MV-4-11 (cell line): ENCODE results near the gene KRTAP5-7.
A peak's percentile ranks its signal among the peaks of the same experiment; 100 is the strongest.
"Not testable (repeated sequence)": the region's sequence is repeated elsewhere in the genome, so short reads cannot be mapped to it uniquely, and the experiment has no call there.

ENCODE experiments used
- DNase-seq: peaks from one replicate; lab custom pipeline; 2025; lab: John Stamatoyannopoulos, UW

The KRTAP5-7 gene

GRCh38 chr11:71526796-71527575 lies at the start of gene KRTAP5-7:
KRTAP5-7 (plus strand) TSS chr11:71527267; CDS start chr11:71527301, 34 bp downstream.
- not testable (repeated sequence) for DNase-seq

- no peak for DNase-seq
These were observed 49.2 kb upstream of the KRTAP5-7 start for GRCh38 chr11:71477641-71478527.

GRCh38 chr11:71478528-71478840 lies 48.6 kb upstream of the KRTAP5-7 start:
- no peak for DNase-seq

- no peak for DNase-seq
These were observed 45.7 kb upstream of the KRTAP5-7 start for GRCh38 chr11:71481101-71481960.

GRCh38 chr11:71482216-71482615 lies 44.9 kb upstream of the KRTAP5-7 start:
- DNase-seq: no peak

- DNase-seq: no peak
These were observed 44.2 kb upstream of the KRTAP5-7 start for GRCh38 chr11:71482746-71483364.

- no peak for DNase-seq
These were observed 43.4 kb upstream of the KRTAP5-7 start for GRCh38 chr11:71483692-71484091.

GRCh38 chr11:71484248-71485062 lies 42.6 kb upstream of the KRTAP5-7 start:
- DNase-seq: no peak

GRCh38 chr11:71485063-71485399 lies 42.0 kb upstream of the KRTAP5-7 start:
- DNase-seq: no peak

- no peak for DNase-seq
These were observed 41.6 kb upstream of the KRTAP5-7 start for GRCh38 chr11:71485466-71485865.

- DNase-seq: no peak
These were observed 40.7 kb upstream of the KRTAP5-7 start for GRCh38 chr11:71486320-71486719.

GRCh38 chr11:71488681-71489270 lies 38.3 kb upstream of the KRTAP5-7 start:
- no peak for DNase-seq

- DNase-seq: no peak
These were observed 37.6 kb upstream of the KRTAP5-7 start for GRCh38 chr11:71489311-71490043.

GRCh38 chr11:71490044-71490730 lies 36.9 kb upstream of the KRTAP5-7 start:
- DNase-seq: no peak

- no peak for DNase-seq
These were observed 36.2 kb upstream of the KRTAP5-7 start for GRCh38 chr11:71490731-71491390.

- DNase-seq: no peak
These were observed 35.5 kb upstream of the KRTAP5-7 start for GRCh38 chr11:71491531-71491930.

GRCh38 chr11:71491940-71492339 lies 35.1 kb upstream of the KRTAP5-7 start:
- peak; percentile 1 for DNase-seq

GRCh38 chr11:71495286-71496230 lies 31.5 kb upstream of the KRTAP5-7 start:
- DNase-seq: no peak
